ENCODE data around the gene VANGL1.

VANGL1 gene

GRCh38 chr1:115701090-115701489, 59.3 kb downstream of the VANGL1 start:
- DNase-seq (ENCODE audit: low read depth in 3 of 3, low spot score in 1 of 3), result no peak

- no peak for DNase-seq (ENCODE audit: low read depth in 3 of 3, low spot score in 1 of 3)
Observed at GRCh38 chr1:115702959-115703358, 61.2 kb downstream of the VANGL1 start.

DNA sequence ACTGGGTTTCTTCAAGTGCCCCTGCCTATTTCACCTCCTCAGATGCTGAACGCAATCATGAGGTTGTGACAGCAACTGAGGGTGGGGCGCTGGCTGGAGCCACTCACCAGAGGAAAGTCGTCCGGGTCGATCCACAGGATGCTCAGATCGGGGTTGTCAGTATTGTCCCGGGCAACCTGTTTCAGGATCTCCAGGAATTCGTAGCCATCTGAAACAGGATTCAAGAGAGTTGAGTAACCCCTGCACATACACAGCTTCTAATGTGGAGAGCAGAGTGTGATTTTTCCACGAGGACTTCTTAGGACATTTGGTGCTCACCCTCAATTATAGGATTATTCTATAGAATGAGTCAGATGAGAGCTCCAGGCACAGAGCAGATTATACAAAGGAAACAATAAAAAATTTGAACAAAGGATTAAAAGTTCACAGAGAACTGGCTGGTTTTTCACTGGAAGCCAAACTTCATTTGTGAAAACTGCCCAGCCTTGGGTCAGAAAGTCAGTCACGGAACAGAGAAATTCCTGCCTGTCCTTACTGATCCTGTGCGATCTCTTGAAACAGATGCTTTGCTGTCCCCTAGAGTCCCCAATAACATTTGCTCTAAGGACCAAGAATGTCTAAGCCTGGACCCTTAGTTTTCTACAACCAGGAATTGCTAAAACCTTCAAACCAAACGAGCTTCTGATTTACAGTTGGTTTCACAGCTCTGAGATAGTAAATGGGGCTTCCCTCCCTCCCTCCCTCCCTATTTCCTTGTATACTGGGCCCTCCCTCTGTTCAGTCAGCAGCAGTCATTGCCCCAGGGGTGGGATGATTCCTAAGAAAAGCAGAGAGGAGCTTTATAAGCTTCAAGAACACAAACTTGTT, 63.5 kb downstream of the VANGL1 start:
- no peak for DNase-seq (ENCODE audit: low read depth in 3 of 3, low spot score in 1 of 3)

DNA sequence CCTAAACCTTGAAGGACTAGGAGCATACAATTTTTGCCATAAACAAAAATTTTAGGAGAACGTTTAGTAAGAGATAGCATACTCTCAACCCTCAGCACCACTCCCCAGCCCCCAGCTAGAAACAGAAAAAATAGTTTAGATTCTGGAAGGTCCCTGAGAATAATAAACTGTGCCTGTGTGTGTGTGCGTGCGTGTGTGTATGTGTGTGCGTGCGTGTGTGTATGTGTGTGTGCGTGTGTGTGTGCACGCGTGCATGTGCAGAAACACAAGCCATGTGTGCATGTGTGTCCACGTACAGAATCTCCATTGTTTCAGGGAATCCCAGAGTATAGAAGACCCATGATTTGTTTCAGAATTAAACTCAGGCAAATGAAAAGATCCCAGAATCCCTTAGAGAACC, 64.2 kb downstream of the VANGL1 start:
- no peak for DNase-seq (ENCODE audit: low read depth in 3 of 3, low spot score in 1 of 3)

- DNase-seq (ENCODE audit: low read depth in 3 of 3, low spot score in 1 of 3), result no peak
Observed at GRCh38 chr1:115706587-115707425, 65.0 kb downstream of the VANGL1 start.

DNA sequence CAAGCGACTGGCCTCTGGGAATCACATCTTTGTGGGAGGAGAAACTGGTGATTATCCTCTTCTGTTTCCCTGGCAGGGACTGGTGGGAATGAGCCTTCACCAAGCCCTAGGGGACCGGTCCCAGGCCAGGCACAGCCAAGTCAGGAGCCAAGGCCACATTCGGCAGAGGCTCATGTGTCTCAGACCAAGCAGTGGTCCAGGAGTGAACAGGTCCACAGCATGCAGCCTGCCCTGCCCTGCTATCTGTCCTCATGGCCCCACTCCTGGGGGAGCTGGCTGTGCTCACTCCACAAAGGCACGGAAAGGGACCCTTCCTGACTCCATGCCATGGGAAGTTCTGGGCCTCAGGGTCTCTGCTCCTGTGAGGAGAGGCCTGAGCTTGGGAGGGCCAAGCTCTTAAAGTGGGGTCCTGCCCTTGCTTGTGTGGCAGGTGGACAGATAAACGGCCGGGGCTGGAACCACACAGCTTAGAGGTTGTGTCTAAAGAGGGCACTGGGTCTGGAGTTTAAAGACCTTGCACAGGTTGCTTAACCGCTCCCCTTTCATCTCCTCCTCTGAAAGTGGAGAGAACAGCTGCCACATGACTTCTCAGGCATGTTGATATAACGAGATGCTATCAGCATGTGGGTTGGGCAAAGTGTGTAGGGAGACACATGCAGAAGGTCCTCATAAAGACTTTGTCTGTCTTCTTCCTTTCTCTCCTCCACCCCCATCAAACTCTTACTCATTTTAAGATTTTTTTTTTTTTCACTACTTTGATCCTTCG, 69.3 kb downstream of the VANGL1 start:
- no peak for DNase-seq (ENCODE audit: low read depth in 3 of 3, low spot score in 1 of 3)

GRCh38 chr1:115712911-115713609, 71.3 kb downstream of the VANGL1 start:
- no peak for DNase-seq (ENCODE audit: low read depth in 3 of 3, low spot score in 1 of 3)

- no peak for DNase-seq (ENCODE audit: low read depth in 3 of 3, low spot score in 1 of 3)
Observed at GRCh38 chr1:115713906-115714305, 72.1 kb downstream of the VANGL1 start.

GRCh38 chr1:115714572-115715141, 72.9 kb downstream of the VANGL1 start:
- no peak for DNase-seq (ENCODE audit: low read depth in 3 of 3, low spot score in 1 of 3)

- DNase-seq (ENCODE audit: low read depth in 3 of 3, low spot score in 1 of 3), result no peak
Observed at GRCh38 chr1:115717541-115717940, 75.8 kb downstream of the VANGL1 start.

GRCh38 chr1:115718011-115718754, 76.4 kb downstream of the VANGL1 start:
- DNase-seq (ENCODE audit: low read depth in 3 of 3, low spot score in 1 of 3), result no peak

DNA sequence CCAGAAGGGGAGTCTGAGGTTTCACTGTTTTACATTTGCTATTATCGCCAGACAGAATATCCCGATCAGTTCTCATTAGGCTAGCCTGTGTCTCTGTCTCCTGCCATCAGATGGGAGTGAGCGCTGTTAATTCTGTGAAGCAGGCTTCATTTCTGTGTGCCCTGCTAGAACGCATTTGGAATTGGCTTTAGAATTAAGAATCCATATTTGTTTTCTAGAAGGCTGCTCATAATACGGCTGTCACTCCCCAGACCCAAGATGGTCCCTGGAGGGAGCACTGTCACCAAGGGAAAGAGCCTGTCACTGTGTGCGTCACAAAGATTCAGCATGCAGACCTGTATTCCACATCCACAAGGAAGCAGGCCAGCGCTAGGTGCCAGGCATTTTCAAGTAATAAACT, 77.5 kb downstream of the VANGL1 start:
- DNase-seq (ENCODE audit: low read depth in 3 of 3, low spot score in 1 of 3), result no peak

GRCh38 chr1:115722221-115722620, 80.5 kb downstream of the VANGL1 start:
- no peak for DNase-seq (ENCODE audit: low read depth in 3 of 3, low spot score in 1 of 3)

DNA sequence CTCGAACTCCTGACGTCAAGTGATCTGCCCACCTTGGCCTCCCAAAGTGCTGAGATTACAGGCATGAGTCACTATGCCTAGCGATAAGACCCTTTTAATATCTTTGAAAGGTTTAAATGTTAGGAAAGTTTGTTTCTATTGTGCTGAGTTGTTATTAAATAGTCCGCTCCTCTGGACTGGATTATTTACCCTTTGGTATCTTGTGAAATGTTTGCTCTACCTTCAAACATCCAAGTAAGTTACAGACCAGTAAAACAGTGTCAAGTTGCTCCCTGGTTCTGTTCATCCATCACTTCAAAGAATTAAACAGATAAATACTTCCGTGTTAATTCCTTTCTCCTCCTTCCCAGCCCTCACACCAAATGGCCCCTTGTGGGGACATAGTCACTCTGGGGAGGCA, 82.0 kb downstream of the VANGL1 start:
- no peak for DNase-seq (ENCODE audit: low read depth in 3 of 3, low spot score in 1 of 3)

GRCh38 chr1:115725600-115725999, 83.8 kb downstream of the VANGL1 start:
- DNase-seq (ENCODE audit: low read depth in 3 of 3, low spot score in 1 of 3), result no peak

- no peak for DNase-seq (ENCODE audit: low read depth in 3 of 3, low spot score in 1 of 3)
Observed at GRCh38 chr1:115726161-115726560, 84.4 kb downstream of the VANGL1 start.

DNA sequence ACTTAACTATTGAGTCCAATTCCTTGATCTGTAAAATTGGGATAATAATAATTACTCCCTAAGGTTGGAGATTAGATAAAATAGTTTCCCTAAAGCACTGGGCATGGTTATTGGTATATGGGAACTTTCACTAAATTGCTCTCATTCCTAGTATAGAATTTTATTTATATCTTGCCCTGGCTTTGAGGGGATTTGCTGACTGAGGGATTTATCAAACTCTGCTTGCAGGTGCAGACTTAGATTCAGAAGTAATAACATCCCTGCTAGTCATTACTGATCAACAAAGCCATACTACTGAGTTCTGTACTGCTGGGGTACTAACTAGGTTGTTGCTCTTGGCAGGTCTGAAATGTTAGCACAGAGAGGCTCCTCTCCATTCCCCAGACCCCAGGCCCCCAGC, 84.8 kb downstream of the VANGL1 start:
- no peak for DNase-seq (ENCODE audit: low read depth in 3 of 3, low spot score in 1 of 3)

DNA sequence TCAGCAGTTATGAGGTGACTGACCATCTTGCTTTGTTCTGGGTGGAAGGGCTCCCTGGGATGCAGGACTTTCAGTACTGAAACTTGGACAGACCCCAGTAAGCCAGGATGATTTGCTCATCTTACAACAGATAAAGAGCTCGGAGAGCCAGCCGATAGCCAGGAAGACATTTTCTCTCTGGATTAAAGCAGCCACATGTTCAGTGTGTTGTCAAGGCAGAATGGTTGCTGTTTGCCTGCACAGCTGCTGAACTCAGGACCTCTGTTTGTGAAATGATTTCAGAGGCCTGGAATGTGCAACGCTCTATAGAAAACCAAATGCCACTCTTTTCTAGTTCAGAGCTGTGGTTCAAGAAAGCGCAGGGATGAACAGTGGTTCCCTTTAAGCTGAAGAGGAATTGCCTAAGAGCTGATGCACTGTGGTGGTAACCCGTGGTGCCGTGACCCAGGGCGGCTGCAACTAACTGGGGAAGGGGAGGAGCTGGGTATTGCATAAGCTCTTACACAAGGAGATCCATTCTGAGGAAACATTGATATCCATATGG, 86.0 kb downstream of the VANGL1 start:
- DNase-seq (ENCODE audit: low read depth in 3 of 3, low spot score in 1 of 3), result no peak

GRCh38 chr1:115728341-115728740, 86.6 kb downstream of the VANGL1 start:
- DNase-seq (ENCODE audit: low read depth in 3 of 3, low spot score in 1 of 3), result no peak

- DNase-seq (ENCODE audit: low read depth in 3 of 3, low spot score in 1 of 3), result no peak
Observed at GRCh38 chr1:115729756-115730155, 88.0 kb downstream of the VANGL1 start.

Data from stimulated activated CD4-positive, alpha-beta T cell treated with anti-CD3 and anti-CD28 coated beads, TNF-alpha, amount 100 ng/mL, for 1 hour (primary cell).